ENCODE measurements around the gene DLG2. TPM values are rescaled to one million over a fixed set of nuclear protein-coding genes. Genes with fewer than 3 reads are reported as not detected.
A peak's percentile ranks its signal among the peaks of the same experiment; 100 is the strongest.
"Not testable (repeated sequence)": the region's sequence is repeated elsewhere in the genome, so short reads cannot be mapped to it uniquely, and the experiment has no call there.

Gene DLG2
- total RNA-seq, 1 donor from 2014 or later: 4.7 TPM

GRCh38 chr11:83483808-83484207 is 2143.3 kb downstream of the DLG2 start:
- ATAC-seq (no peak), DNase-seq (ENCODE audit: low spot score) (no peak)

DNA sequence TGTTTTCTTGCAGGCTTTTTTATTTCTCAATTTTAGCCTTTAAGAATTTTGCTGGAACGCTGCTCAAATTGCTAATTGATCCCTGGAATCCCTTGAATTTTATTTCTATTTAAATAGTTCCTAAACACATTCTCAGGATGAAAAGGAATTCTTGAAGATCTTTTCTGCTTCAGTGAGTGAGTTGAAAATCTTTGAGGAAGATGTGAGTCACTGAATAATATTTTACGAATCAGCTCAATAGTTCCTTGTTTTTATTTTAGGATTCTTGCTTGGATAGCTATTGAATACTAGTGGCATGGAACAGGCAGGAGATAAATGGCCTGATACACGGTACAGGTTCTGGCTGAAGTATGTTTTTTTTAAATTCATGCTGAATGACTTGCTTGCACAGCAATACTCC is 2146.3 kb downstream of the DLG2 start:
- no peak for ATAC-seq
- DNase-seq (ENCODE audit: low spot score): no peak

DNA sequence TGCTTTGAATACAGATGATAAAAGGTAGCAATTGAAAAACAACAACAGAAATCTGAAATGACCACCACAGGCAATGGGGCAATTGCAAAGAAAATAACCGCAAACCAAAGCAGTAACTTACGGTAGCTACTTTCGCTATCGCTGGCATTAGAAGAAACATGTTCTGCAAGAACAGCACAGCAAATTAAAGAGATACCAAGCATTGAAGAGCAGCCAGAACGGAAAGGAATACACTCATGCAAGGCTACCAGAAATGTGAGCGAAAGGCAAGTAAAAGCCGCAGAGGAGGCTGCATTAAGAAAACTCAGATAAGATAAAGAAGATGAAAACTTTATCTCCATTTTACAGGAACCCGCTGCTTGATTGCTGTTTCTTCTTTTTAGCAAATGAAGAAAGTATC is 2146.9 kb downstream of the DLG2 start:
- ATAC-seq: no peak
- DNase-seq (ENCODE audit: low spot score): no peak

DNA sequence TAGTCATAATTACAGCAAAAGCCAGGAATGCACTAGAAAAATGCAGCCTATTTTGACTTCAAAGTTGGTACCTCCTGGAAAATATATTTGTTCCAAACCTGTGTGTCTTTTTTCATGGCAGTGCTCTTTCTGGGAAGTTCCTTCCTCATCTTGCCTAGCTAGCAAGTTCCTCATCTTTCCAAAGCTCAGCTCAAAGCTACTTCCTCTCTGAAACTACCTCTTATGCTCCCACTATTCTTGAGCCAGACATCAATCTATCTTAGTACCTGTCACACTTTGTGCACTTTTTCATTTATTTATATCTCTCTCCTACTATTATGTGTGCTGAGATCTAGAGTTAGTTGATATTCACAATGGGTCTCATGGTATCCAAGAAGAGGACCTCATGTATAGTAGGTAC is 2149.4 kb downstream of the DLG2 start:
- ATAC-seq (no peak), DNase-seq (ENCODE audit: low spot score) (no peak)

GRCh38 chr11:83475760-83476159 is 2151.4 kb downstream of the DLG2 start:
- DNase-seq (ENCODE audit: low spot score) (no peak), ATAC-seq (no peak)

DNA sequence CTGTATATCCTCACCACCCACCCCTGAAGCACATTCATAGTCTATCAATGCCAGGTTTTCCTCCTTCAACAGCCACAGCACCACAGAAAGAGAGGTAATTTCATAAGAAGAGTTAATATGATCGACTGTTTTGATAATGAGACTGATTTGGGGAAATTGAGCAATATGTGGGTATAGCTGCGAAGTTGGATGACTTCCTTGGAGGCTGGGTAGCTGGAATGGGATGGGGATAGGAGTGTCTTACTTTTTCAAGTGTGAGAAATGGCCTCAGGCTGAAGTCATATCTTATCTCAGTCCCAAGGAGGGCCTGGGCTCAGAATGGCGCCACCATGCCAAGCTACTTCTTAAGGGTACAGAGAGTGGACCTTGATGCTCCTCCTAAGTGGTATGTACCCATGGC is 2153.4 kb downstream of the DLG2 start:
- ATAC-seq (no peak), DNase-seq (ENCODE audit: low spot score) (no peak)

GRCh38 chr11:83472806-83473205 is 2154.3 kb downstream of the DLG2 start:
- no peak for ATAC-seq
- no peak for DNase-seq (ENCODE audit: low spot score)

DNA sequence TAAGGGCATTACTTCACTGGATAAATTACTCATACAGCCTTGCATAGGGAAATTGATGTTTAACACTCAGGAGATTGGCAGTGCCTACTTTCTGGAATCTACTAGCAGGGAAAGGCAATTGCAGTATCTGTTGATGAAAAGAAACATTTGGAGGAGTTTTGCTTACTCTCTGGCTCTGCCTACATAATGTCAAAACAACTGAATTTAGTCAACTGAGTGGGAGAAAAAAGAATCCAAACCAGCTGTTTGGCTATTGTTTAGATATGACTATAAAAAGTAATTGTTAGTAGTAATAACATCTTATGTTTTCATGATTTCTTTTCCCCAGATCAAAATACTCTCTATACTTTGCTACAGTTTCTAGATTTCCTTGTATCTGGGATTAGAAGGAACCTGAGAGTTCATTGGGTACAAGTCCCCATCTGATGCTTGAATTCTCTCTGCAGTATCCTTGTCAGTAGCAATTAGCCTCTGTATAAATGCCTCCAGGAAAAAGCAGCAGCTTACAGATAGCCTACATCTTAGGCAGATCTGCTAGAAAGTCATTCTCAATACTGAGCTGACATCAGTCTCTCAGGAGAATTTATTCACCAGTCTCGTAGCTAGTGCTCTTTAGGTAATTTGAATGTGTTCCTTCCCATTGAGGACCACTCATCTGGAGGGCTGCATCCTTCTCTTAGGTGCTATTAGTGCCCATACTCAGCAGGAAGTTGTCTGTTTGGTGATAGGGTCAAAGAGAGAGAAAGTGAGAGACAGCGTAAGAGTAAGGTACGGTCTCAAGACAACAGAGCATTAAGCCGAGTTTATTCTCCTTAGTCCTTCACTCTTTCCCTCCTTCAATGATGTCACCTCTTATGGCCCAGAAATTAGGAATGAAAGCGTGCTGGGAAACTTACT is 2155.1 kb downstream of the DLG2 start:
- no peak for DNase-seq (ENCODE audit: low spot score)
- no peak for ATAC-seq

- no peak for DNase-seq (ENCODE audit: low spot score)
- ATAC-seq: no peak
Measured at GRCh38 chr11:83467837-83468236, 2159.3 kb downstream of the DLG2 start.

DNA sequence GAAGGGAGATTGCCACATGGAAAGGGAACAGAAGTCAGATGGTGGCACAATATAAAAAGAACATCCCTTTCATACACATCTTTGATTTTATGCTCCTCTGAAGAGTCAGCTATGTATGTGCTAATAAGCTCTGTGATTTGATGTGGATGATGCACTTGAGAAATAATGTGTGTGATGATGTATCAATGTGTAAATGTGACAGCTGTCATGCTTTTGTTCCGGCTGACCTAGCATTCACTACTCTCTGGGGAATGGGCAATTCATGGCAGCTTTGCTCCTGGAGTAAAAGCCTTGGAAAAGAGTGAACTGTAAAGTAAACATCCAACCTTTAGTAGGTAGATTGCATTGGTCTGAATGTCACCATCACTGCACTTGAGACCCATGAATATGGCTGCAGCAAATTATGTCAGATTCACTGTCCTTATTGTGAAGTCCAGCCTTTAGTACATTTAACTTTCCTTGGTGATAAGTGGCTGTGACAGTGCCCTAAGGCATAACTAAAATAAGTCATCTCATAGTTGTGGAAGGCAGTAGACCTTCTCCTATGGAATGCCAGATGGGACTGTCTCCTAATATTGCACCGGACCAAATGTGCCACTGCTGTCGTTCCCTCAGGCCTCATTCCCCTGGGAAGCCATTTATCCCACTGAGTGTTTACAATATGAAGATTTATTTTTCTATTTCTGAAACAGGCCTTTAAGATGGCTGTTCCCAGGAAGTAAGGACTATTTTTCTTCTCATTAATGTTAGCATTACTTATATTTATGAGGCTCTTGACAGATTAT is 2162.8 kb downstream of the DLG2 start:
- ATAC-seq: no peak
- no peak for DNase-seq (ENCODE audit: low spot score)

- ATAC-seq (no peak), DNase-seq (ENCODE audit: low spot score) (no peak)
Measured at GRCh38 chr11:83459798-83460197, 2167.3 kb downstream of the DLG2 start.

GRCh38 chr11:83456566-83456965 is 2170.6 kb downstream of the DLG2 start:
- DNase-seq (ENCODE audit: low spot score) (no peak), ATAC-seq (no peak)

DNA sequence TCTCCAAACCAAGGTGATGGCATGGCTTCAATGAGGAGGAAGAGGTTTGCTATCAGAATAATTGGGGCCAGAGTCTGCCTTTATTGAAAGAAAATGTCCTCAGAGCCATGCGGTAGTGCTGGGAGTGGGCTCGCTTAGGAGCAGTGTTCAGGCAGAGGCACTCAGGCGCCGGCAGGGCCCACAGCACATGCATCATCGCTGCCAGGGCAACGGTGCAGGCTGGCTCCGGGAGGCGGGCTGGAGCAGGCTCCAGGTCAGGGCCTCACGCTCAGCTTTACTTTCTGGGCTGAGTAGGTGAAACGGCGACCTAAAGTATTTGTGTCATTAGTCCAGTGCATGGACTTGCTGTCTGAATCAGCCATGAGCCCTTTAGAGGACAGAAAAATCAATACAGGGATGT is 2171.1 kb downstream of the DLG2 start:
- ATAC-seq (no peak), DNase-seq (ENCODE audit: low spot score) (no peak)

- no peak for DNase-seq (ENCODE audit: low spot score)
- no peak for ATAC-seq
Measured at GRCh38 chr11:83455356-83455755, 2171.8 kb downstream of the DLG2 start.

- no peak for DNase-seq (ENCODE audit: low spot score)
- no peak for ATAC-seq
Measured at GRCh38 chr11:83454674-83455073, 2172.5 kb downstream of the DLG2 start.

GRCh38 chr11:83449338-83449913 is 2177.7 kb downstream of the DLG2 start:
- DNase-seq (ENCODE audit: low spot score) (no peak), ATAC-seq (no peak)

DNA sequence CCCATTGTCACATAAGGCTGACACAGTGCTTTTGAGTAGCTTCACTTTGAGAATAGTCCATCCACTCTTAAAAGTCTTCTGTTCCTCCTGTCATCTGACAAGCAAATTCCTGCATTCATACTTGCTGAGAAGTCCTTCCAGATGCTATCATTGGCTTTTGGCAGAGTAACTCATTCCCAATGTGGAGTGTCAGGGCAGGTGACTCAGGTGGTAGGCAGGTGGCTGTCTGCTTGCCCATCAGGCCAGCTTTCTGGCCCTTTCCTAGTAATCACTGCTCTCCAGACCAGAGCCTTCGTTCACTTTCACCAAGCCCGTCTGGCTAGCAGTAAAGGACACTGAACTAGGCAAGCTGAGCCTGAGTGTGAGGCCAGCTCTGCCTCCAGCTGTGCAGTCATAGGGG is 2178.5 kb downstream of the DLG2 start:
- DNase-seq (ENCODE audit: low spot score) (no peak), ATAC-seq (no peak)

GRCh38 chr11:83443880-83444279 is 2183.3 kb downstream of the DLG2 start:
- ATAC-seq; DNase-seq (ENCODE audit: low spot score): not testable (repeated sequence)

- DNase-seq (ENCODE audit: low spot score) (no peak), ATAC-seq (no peak)
Measured at GRCh38 chr11:83441601-83442000, 2185.5 kb downstream of the DLG2 start.

- no peak for DNase-seq (ENCODE audit: low spot score)
- no peak for ATAC-seq
Measured at GRCh38 chr11:83441171-83441570, 2186.0 kb downstream of the DLG2 start.

GRCh38 chr11:83438438-83438837 is 2188.7 kb downstream of the DLG2 start:
- DNase-seq (ENCODE audit: low spot score) (no peak), ATAC-seq (peak; percentile 34)

GRCh38 chr11:83437939-83438338 is 2189.2 kb downstream of the DLG2 start:
- ATAC-seq: no peak
- no peak for DNase-seq (ENCODE audit: low spot score)

Data from left lobe of liver (tissue), 2 donors.